GM12878 (cell line): ENCODE data around the gene ZNF776.
"Not testable (repeated sequence)": the region's sequence is repeated elsewhere in the genome, so short reads cannot be mapped to it uniquely, and the experiment has no call there.

Experiments
- CBX3 ChIP-seq: fragments of 200-600 bp; sonication (generic); IDR thresholded peaks from 2 replicates; pipeline ENCODE4 v1.6.1; 2016; ENCODE audit warnings: low read depth, borderline replicate concordance
- EP300 ChIP-seq, 2 experiments: fragments of 150-350 bp in 1 of 2; IDR thresholded peaks; 2 replicates each; pipeline ENCODE4 v1.6.1; 2011 to 2012; ENCODE audit warnings: low read depth in 2 of 2, low read length in 2 of 2, borderline replicate concordance in 1 of 2, improper control_type of control experiment in 1 of 2, inconsistent platforms in 1 of 2; ENCODE audit not compliant: control insufficient read depth in 1 of 2
- FOXK2 ChIP-seq: fragments of 450-650 bp; IDR thresholded peaks from 2 replicates; pipeline ENCODE4 v1.6.1; 2017; ENCODE audit warnings: mild to moderate bottlenecking, moderate library complexity
- GABPA ChIP-seq: IDR thresholded peaks from 2 replicates; pipeline ENCODE4 v1.6.1; 2014; ENCODE audit warnings: antibody characterized with exemption, low read depth, mild to moderate bottlenecking, inconsistent platforms
- POLR2AphosphoS5 ChIP-seq: IDR thresholded peaks from 2 replicates; pipeline ENCODE4 v1.6.1; 2011; ENCODE audit warnings: mild to moderate bottlenecking, low read length, inconsistent platforms
- SREBF2 ChIP-seq: IDR thresholded peaks from 2 replicates; pipeline ENCODE4 v1.6.1; 2012; ENCODE audit warnings: mild to moderate bottlenecking, low read length
- SUZ12 ChIP-seq: fragments of 200-600 bp; sonication (generic); IDR thresholded peaks from one replicate; pipeline ENCODE4 v1.6.1; 2018; ENCODE audit warnings: antibody characterized with exemption, mild to moderate bottlenecking; ENCODE audit not compliant: unreplicated experiment
- TCF12 ChIP-seq: IDR thresholded peaks from 2 replicates; pipeline ENCODE4 v1.6.1; 2011; ENCODE audit warnings: low read depth, mild to moderate bottlenecking, low read length
- ZNF24 ChIP-seq: fragments of 450-650 bp; IDR thresholded peaks from 2 replicates; pipeline ENCODE4 v1.6.1; 2017; ENCODE audit warnings: antibody characterized with exemption, mild to moderate bottlenecking
- TF ChIP-seq, protein P1 (sequence below): IDR thresholded peaks from 2 replicates; pipeline ENCODE4 v1.6.1; 2011; ENCODE audit warnings: mild to moderate bottlenecking, low read depth, low read length, moderate library complexity; ENCODE audit not compliant: insufficient replicate concordance
- TF ChIP-seq, protein P2 (sequence below), 3 experiments: IDR thresholded peaks in 2 of 3; conservative IDR thresholded peaks in 1 of 3; 2 replicates each; pipeline ENCODE4 v1.5.1; 2011; ENCODE audit warnings: low read depth in 3 of 3, low read length in 3 of 3, mild to moderate bottlenecking in 3 of 3, control low read depth in 2 of 3, moderate library complexity in 2 of 3, inconsistent platforms in 1 of 3, mixed read lengths in 1 of 3; ENCODE audit not compliant: control insufficient read depth in 2 of 3, insufficient read depth in 1 of 3; ENCODE audit errors: extremely low read depth in 1 of 3
- TF ChIP-seq, protein P3 (sequence below): fragments of 450-650 bp; IDR thresholded peaks from 2 replicates; pipeline ENCODE4 v1.6.1; 2016; ENCODE audit warnings: mild to moderate bottlenecking
- TF ChIP-seq, protein P4 (sequence below): IDR thresholded peaks from 2 replicates; pipeline ENCODE4 v1.6.1; 2011; ENCODE audit warnings: low read depth, low read length, improper control_type of control experiment, borderline replicate concordance
- TF ChIP-seq, protein P5 (sequence below): IDR thresholded peaks from 2 replicates; pipeline ENCODE4 v1.6.1; 2012; ENCODE audit warnings: low read depth, low read length, improper control_type of control experiment

DNA sequence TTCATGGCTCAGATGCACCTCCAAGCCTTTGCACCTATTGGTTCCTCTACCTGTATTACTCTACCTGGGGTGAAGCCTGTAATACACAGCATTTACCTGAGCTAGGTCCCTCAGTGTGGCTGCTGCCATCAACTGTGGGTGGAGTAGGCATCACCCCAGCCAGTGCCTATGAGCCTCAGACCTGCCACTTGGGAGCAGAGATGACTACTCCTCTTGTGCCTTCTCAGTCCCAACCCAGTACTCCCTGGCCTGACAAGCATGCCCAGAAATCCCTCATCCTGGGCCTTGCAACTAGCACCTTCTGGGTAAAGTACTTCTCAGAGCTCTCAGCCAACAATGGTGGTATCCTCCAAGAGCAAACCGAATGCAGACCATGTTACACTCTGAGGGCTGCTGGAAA, 50.0 kb downstream of the ZNF776 start:
- not testable (repeated sequence) for TF ChIP-seq SUZ12; ZNF24; CBX3; GABPA; FOXK2; POLR2AphosphoS5; EP300 (IDR thresholded peaks at IDR 0.05; ENCODE audit: borderline replicate concordance in 1 of 2, control insufficient read depth in 1 of 2, low read depth in 2 of 2, low read length in 2 of 2); SREBF2; TCF12
- TF ChIP-seq, protein P1, sequence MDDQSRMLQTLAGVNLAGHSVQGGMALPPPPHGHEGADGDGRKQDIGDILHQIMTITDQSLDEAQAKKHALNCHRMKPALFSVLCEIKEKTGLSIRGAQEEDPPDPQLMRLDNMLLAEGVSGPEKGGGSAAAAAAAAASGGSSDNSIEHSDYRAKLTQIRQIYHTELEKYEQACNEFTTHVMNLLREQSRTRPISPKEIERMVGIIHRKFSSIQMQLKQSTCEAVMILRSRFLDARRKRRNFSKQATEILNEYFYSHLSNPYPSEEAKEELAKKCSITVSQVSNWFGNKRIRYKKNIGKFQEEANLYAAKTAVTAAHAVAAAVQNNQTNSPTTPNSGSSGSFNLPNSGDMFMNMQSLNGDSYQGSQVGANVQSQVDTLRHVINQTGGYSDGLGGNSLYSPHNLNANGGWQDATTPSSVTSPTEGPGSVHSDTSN: not testable (repeated sequence)
- TF ChIP-seq, protein P2, sequence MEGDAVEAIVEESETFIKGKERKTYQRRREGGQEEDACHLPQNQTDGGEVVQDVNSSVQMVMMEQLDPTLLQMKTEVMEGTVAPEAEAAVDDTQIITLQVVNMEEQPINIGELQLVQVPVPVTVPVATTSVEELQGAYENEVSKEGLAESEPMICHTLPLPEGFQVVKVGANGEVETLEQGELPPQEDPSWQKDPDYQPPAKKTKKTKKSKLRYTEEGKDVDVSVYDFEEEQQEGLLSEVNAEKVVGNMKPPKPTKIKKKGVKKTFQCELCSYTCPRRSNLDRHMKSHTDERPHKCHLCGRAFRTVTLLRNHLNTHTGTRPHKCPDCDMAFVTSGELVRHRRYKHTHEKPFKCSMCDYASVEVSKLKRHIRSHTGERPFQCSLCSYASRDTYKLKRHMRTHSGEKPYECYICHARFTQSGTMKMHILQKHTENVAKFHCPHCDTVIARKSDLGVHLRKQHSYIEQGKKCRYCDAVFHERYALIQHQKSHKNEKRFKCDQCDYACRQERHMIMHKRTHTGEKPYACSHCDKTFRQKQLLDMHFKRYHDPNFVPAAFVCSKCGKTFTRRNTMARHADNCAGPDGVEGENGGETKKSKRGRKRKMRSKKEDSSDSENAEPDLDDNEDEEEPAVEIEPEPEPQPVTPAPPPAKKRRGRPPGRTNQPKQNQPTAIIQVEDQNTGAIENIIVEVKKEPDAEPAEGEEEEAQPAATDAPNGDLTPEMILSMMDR (IDR thresholded peaks at IDR 0.05 in 2 of 3, conservative IDR thresholded peaks at IDR 0.05 in 1 of 3; ENCODE audit: control insufficient read depth in 2 of 3, extremely low read depth in 1 of 3, insufficient read depth in 1 of 3, low read depth in 3 of 3, low read length in 3 of 3): not testable (repeated sequence)
- TF ChIP-seq, protein P3, sequence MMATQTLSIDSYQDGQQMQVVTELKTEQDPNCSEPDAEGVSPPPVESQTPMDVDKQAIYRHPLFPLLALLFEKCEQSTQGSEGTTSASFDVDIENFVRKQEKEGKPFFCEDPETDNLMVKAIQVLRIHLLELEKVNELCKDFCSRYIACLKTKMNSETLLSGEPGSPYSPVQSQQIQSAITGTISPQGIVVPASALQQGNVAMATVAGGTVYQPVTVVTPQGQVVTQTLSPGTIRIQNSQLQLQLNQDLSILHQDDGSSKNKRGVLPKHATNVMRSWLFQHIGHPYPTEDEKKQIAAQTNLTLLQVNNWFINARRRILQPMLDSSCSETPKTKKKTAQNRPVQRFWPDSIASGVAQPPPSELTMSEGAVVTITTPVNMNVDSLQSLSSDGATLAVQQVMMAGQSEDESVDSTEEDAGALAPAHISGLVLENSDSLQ: not testable (repeated sequence)
- TF ChIP-seq, protein P4, sequence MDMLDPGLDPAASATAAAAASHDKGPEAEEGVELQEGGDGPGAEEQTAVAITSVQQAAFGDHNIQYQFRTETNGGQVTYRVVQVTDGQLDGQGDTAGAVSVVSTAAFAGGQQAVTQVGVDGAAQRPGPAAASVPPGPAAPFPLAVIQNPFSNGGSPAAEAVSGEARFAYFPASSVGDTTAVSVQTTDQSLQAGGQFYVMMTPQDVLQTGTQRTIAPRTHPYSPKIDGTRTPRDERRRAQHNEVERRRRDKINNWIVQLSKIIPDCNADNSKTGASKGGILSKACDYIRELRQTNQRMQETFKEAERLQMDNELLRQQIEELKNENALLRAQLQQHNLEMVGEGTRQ: not testable (repeated sequence)
- TF ChIP-seq, protein P5, sequence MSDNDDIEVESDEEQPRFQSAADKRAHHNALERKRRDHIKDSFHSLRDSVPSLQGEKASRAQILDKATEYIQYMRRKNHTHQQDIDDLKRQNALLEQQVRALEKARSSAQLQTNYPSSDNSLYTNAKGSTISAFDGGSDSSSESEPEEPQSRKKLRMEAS: not testable (repeated sequence)
